Tibial nerve (tissue), 4 donors: Measurements from ENCODE around the gene SMTNL2. TPM values are rescaled to one million over a fixed set of nuclear protein-coding genes. Genes with fewer than 3 reads are reported as not detected.

Source experiments
- DNase-seq, 2 donors: peaks; one replicate each; pipeline ENCODE4 v3.0.0-alpha.2; 2019; ENCODE audit warnings: low spot score in 2 of 2
- H3K27ac ChIP-seq, 4 donors: fragments of 200-600 bp; sonication (generic) in 3 of 4; one replicate each; pipeline ENCODE4 v1.5.1; 2017 to 2019; ENCODE audit warnings: mild to moderate bottlenecking in 1 of 4
- H3K27me3 ChIP-seq, 2 donors: fragments of 200-600 bp; sonication (generic) in 1 of 2; one replicate each; pipeline versions ENCODE4 v1.5.1 to v1.6.0; 2017 to 2019
- H3K36me3 ChIP-seq, 3 donors: fragments of 200-600 bp; sonication (generic); one replicate each; pipeline ENCODE4 v1.5.1; 2018 to 2019
- H3K4me1 ChIP-seq, 4 donors: fragments of 200-600 bp; sonication (generic) in 3 of 4; one replicate each; pipeline ENCODE4 v1.5.1; 2017 to 2019
- H3K4me3 ChIP-seq, 4 donors: fragments of 200-600 bp; sonication (generic) in 3 of 4; one replicate each; pipeline ENCODE4 v1.5.1; 2017 to 2019; ENCODE audit warnings: mild to moderate bottlenecking in 1 of 4, moderate library complexity in 1 of 4
- H3K9me3 ChIP-seq, 4 donors: fragments of 200-600 bp; sonication (generic) in 3 of 4; one replicate each; pipeline ENCODE4 v1.5.1; 2017 to 2019
- CTCF ChIP-seq, 5 experiments: fragments of 200-600 bp in 3 of 5; fragments of 450-650 bp in 2 of 5; sonication (generic) in 3 of 5; IDR thresholded peaks; one replicate each; pipeline ENCODE4 v1.5.1; 2016 to 2019; ENCODE audit warnings: antibody characterized with exemption in 5 of 5, mild to moderate bottlenecking in 3 of 5, moderate library complexity in 2 of 5
- EP300 ChIP-seq, 2 donors: sonication (generic); formaldehyde crosslinking; IDR thresholded peaks; one replicate each; pipeline ENCODE4 v1.6.1; 2017; ENCODE audit warnings: antibody characterized with exemption in 2 of 2, mild to moderate bottlenecking in 1 of 2
- POLR2A ChIP-seq, 2 donors: fragments of 450-650 bp; IDR thresholded peaks; one replicate each; pipeline ENCODE4 v1.6.1; 2017; ENCODE audit warnings: antibody characterized with exemption in 2 of 2, mild to moderate bottlenecking in 2 of 2, moderate library complexity in 2 of 2
- WGBS, 2 donors: methylation state at CpG; one replicate each; pipeline ENCODE4 v1.1.5; 2018; 5-methylcytosine and 5-hydroxymethylcytosine counted together
- total RNA-seq, 4 donors: library from RNA; depleted of rRNA; stranded (reverse); fragments of >200 nt; gene quantifications; one replicate each; pipeline ENCODE4 v1.1.0, GENCODE V29; 2016

The SMTNL2 gene
- total RNA-seq, 4 donors from 2014 or later, result 1.5 to 8.2 (median 4.4) TPM

- Histone ChIP-seq H3K36me3 (peaks cover 5 to 99% (median 35%) of the 10 kb centered on the region in 3 donors), H3K4me3 (no peak overlapping the region), H3K4me1 (peaks cover 0 to 26% (median 8%) of the 10 kb centered on the region in 4 donors), H3K27ac (peak overlapping the region in 1 of 4 donors; percentile 29), H3K27me3 (no peaks in the 10 kb centered on the region), H3K9me3 (no peaks in the 10 kb centered on the region)
- no peak for DNase-seq
- WGBS, 2 donors, result 90 to 93% methylated on average over 13 to 14 of the region's 14 CpGs
- TF ChIP-seq POLR2A (IDR thresholded peaks at IDR 0.05) (no peak), CTCF (IDR thresholded peaks at IDR 0.05) (no peak), EP300 (IDR thresholded peaks at IDR 0.05) (no peak)
Observed at GRCh38 chr17:4542003-4542725, 42.2 kb upstream of the SMTNL2 start.

GRCh38 chr17:4542726-4543191 is 41.6 kb upstream of the SMTNL2 start:
- no peaks in the 10 kb centered on the region for H3K27me3 ChIP-seq
- H3K27ac ChIP-seq, result no peak overlapping the region
- no peaks in the 10 kb centered on the region for H3K9me3 ChIP-seq
- peaks cover 5 to 100% (median 36%) of the 10 kb centered on the region in 3 donors for H3K36me3 ChIP-seq
- TF ChIP-seq EP300 (IDR thresholded peaks at IDR 0.05) (no peak), CTCF (IDR thresholded peaks at IDR 0.05) (no peak), POLR2A (IDR thresholded peaks at IDR 0.05) (no peak)
- no peak overlapping the region for H3K4me3 ChIP-seq
- peaks cover 0 to 20% (median 2%) of the 10 kb centered on the region in 4 donors for H3K4me1 ChIP-seq
- WGBS, 2 donors, result 93% methylated on average over 19 of the region's 19 CpGs
- DNase-seq, result no peak

GRCh38 chr17:4543557-4544026 is 40.7 kb upstream of the SMTNL2 start:
- Histone ChIP-seq H3K27ac (no peak overlapping the region), H3K4me1 (peaks cover 0 to 11% (median 0%) of the 10 kb centered on the region in 4 donors), H3K9me3 (no peaks in the 10 kb centered on the region), H3K27me3 (no peaks in the 10 kb centered on the region), H3K36me3 (peaks cover 5 to 100% (median 44%) of the 10 kb centered on the region in 3 donors), H3K4me3 (no peak overlapping the region)
- TF ChIP-seq POLR2A (IDR thresholded peaks at IDR 0.05) (no peak), EP300 (IDR thresholded peaks at IDR 0.05) (no peak), CTCF (IDR thresholded peaks at IDR 0.05) (no peak)
- 70% methylated on average over 16 to 19 of the region's 19 CpGs for WGBS, 2 donors
- DNase-seq, result no peak

GRCh38 chr17:4544135-4544950 is 40.0 kb upstream of the SMTNL2 start:
- WGBS, 2 donors, result 91 to 95% methylated on average over 23 to 28 of the region's 37 CpGs
- peaks cover 5 to 100% (median 50%) of the 10 kb centered on the region in 3 donors for H3K36me3 ChIP-seq
- no peak for DNase-seq
- no peak overlapping the region for H3K27ac ChIP-seq
- no peaks in the 10 kb centered on the region for H3K27me3 ChIP-seq
- no peaks in the 10 kb centered on the region for H3K9me3 ChIP-seq
- H3K4me3 ChIP-seq, result no peak overlapping the region
- TF ChIP-seq EP300 (IDR thresholded peaks at IDR 0.05) (no peak), POLR2A (IDR thresholded peaks at IDR 0.05) (no peak)
- peaks cover 0 to 6% (median 0%) of the 10 kb centered on the region in 4 donors for H3K4me1 ChIP-seq

- no peak overlapping the region for H3K27ac ChIP-seq
- TF ChIP-seq EP300 (IDR thresholded peaks at IDR 0.05) (no peak), CTCF (IDR thresholded peaks at IDR 0.05) (no peak), POLR2A (IDR thresholded peaks at IDR 0.05) (no peak)
- H3K36me3 ChIP-seq, result peaks cover 5 to 100% (median 46%) of the 10 kb centered on the region in 3 donors
- H3K9me3 ChIP-seq, result no peaks in the 10 kb centered on the region
- WGBS, 2 donors, result 85 to 88% methylated on average over 18 of the region's 18 CpGs
- no peak for DNase-seq
- peaks cover 0 to 6% (median 0%) of the 10 kb centered on the region in 4 donors for H3K4me1 ChIP-seq
- no peaks in the 10 kb centered on the region for H3K27me3 ChIP-seq
- H3K4me3 ChIP-seq, result no peak overlapping the region
Observed at GRCh38 chr17:4544951-4545216, 39.4 kb upstream of the SMTNL2 start.
